ENCODE results near the gene C4orf17. TPM values are rescaled to one million over a fixed set of nuclear protein-coding genes. Genes with fewer than 3 reads are reported as not detected.

C4orf17 gene
- total RNA-seq, 1 donor from 2014 or later, result not detected

- Histone ChIP-seq H3K27me3 (ENCODE audit: insufficient read depth, low read length) (peaks cover 2% of the 10 kb centered on the region), H3K79me2 (ENCODE audit: insufficient read depth, low read length) (no peaks in the 10 kb centered on the region), H3K9me3 (ENCODE audit: insufficient read depth, low read depth, low read length) (no peaks in the 10 kb centered on the region), H3K4me3 (ENCODE audit: insufficient read depth, low read depth, low read length) (no peak overlapping the region), H3K27ac (ENCODE audit: low read depth, low read length) (no peak overlapping the region), H2AFZ (ENCODE audit: low read depth, low read length) (no peak overlapping the region), H3K4me1 (ENCODE audit: insufficient read depth, low read length) (no peaks in the 10 kb centered on the region), H3K36me3 (ENCODE audit: insufficient read depth, low read length) (no peaks in the 10 kb centered on the region), H4K20me1 (ENCODE audit: insufficient read depth, low read length) (no peaks in the 10 kb centered on the region), H3K4me2 (ENCODE audit: low read length) (no peak overlapping the region), H3K9ac (ENCODE audit: low read length) (no peak overlapping the region)
- no peaks in the 10 kb centered on the region for H3K27me3 Mint-ChIP-seq (ENCODE audit: low read depth, unreplicated experiment)
- H3K4me1 Mint-ChIP-seq (ENCODE audit: low read depth, unreplicated experiment), result no peaks in the 10 kb centered on the region
- H3K27ac Mint-ChIP-seq (ENCODE audit: unreplicated experiment), result no peak overlapping the region
- no peak for DNase-seq (ENCODE audit: low read depth)
- H3K4me3 Mint-ChIP-seq (ENCODE audit: unreplicated experiment), result no peak overlapping the region
- H3K36me3 Mint-ChIP-seq (ENCODE audit: low read depth, unreplicated experiment), result no peaks in the 10 kb centered on the region
- H3K9me3 Mint-ChIP-seq (ENCODE audit: unreplicated experiment), result no peaks in the 10 kb centered on the region
- TF ChIP-seq CTCF (IDR thresholded peaks at IDR 0.05; ENCODE audit: insufficient read depth, low read depth, low read length) (no peak), EZH2 (IDR thresholded peaks at IDR 0.05; ENCODE audit: insufficient read depth, low read length) (no peak)
- no peak for FAIRE-seq
Measured at GRCh38 chr4:99572527-99573240, 61.9 kb downstream of the C4orf17 start.

- Histone ChIP-seq H3K4me2 (ENCODE audit: low read length) (no peak overlapping the region), H3K27ac (ENCODE audit: low read depth, low read length) (no peak overlapping the region), H3K27me3 (ENCODE audit: insufficient read depth, low read length) (peaks cover 2% of the 10 kb centered on the region), H3K9me3 (ENCODE audit: insufficient read depth, low read depth, low read length) (no peaks in the 10 kb centered on the region), H3K79me2 (ENCODE audit: insufficient read depth, low read length) (no peaks in the 10 kb centered on the region), H2AFZ (ENCODE audit: low read depth, low read length) (no peak overlapping the region), H3K4me3 (ENCODE audit: insufficient read depth, low read depth, low read length) (no peak overlapping the region), H3K36me3 (ENCODE audit: insufficient read depth, low read length) (no peaks in the 10 kb centered on the region), H3K9ac (ENCODE audit: low read length) (no peak overlapping the region), H4K20me1 (ENCODE audit: insufficient read depth, low read length) (no peaks in the 10 kb centered on the region), H3K4me1 (ENCODE audit: insufficient read depth, low read length) (no peaks in the 10 kb centered on the region)
- FAIRE-seq, result no peak
- H3K27me3 Mint-ChIP-seq (ENCODE audit: low read depth, unreplicated experiment), result no peaks in the 10 kb centered on the region
- H3K9me3 Mint-ChIP-seq (ENCODE audit: unreplicated experiment), result no peaks in the 10 kb centered on the region
- H3K27ac Mint-ChIP-seq (ENCODE audit: unreplicated experiment), result no peak overlapping the region
- H3K36me3 Mint-ChIP-seq (ENCODE audit: low read depth, unreplicated experiment), result no peaks in the 10 kb centered on the region
- no peak for TF ChIP-seq EZH2 (IDR thresholded peaks at IDR 0.05; ENCODE audit: insufficient read depth, low read length)
- TF ChIP-seq CTCF (IDR thresholded peaks at IDR 0.05; ENCODE audit: insufficient read depth, low read depth, low read length), result no peak
- H3K4me3 Mint-ChIP-seq (ENCODE audit: unreplicated experiment), result no peak overlapping the region
- no peaks in the 10 kb centered on the region for H3K4me1 Mint-ChIP-seq (ENCODE audit: low read depth, unreplicated experiment)
- DNase-seq (ENCODE audit: low read depth), result no peak
Measured at GRCh38 chr4:99573735-99574368, 63.0 kb downstream of the C4orf17 start.
